HepG2 (cell line): ENCODE measurements around the gene SYCP2. TPM values are rescaled to one million over a fixed set of nuclear protein-coding genes. Genes with fewer than 3 reads are reported as not detected.
A peak's percentile ranks its signal among the peaks of the same experiment; 100 is the strongest.

Experiments
- AHDC1 ChIP-seq: sonication (generic); formaldehyde crosslinking; IDR thresholded peaks from 2 replicates; pipeline ENCODE4 v1.5.1; 2020; ENCODE audit warnings: mild to moderate bottlenecking, missing genetic modification reagents, borderline replicate concordance
- BATF2 ChIP-seq: sonication (generic); formaldehyde crosslinking; IDR thresholded peaks from 2 replicates; pipeline ENCODE4 v1.8.0; 2022; ENCODE audit warnings: mild to moderate bottlenecking, missing genetic modification reagents, moderate library complexity
- CTCF ChIP-seq: sonication (generic); formaldehyde crosslinking; IDR thresholded peaks from 2 replicates; pipeline ENCODE4 v1.5.0; 2020; ENCODE audit warnings: mild to moderate bottlenecking, missing genetic modification reagents, moderate library complexity
- ISX ChIP-seq: sonication (generic); formaldehyde crosslinking; conservative IDR thresholded peaks from 2 replicates; pipeline ENCODE4 v1.5.0; 2020; ENCODE audit warnings: missing genetic modification reagents
- MIER2 ChIP-seq: IDR thresholded peaks from 2 replicates; pipeline ENCODE4 v1.6.1; 2016; ENCODE audit warnings: missing biosample characterization, missing genetic modification reagents
- PBX3 ChIP-seq: sonication (generic); formaldehyde crosslinking; IDR thresholded peaks from 2 replicates; pipeline ENCODE4 v1.8.1; 2023; ENCODE audit warnings: missing genetic modification reagents, inconsistent platforms, borderline replicate concordance
- POGZ ChIP-seq: sonication (generic); formaldehyde crosslinking; IDR thresholded peaks from 2 replicates; pipeline ENCODE4 v1.4.0; 2020; ENCODE audit warnings: mild to moderate bottlenecking, missing genetic modification reagents
- TRIM22 ChIP-seq: fragments of 450-650 bp; IDR thresholded peaks from 2 replicates; pipeline ENCODE4 v1.6.1; 2017
- ZFX ChIP-seq: sonication (generic); formaldehyde crosslinking; IDR thresholded peaks from 2 replicates; pipeline ENCODE4 v1.4.0; 2020; ENCODE audit warnings: mild to moderate bottlenecking, low read depth, missing genetic modification reagents, moderate library complexity
- ZNF7 ChIP-seq: IDR thresholded peaks from 2 replicates; pipeline ENCODE4 v1.6.1; 2016; ENCODE audit warnings: missing biosample characterization, missing genetic modification reagents
- polyA plus RNA-seq, 8 experiments: library from polyadenylated mRNA; depleted of rRNA in 3 of 8; stranded (reverse) in 7 of 8; unstranded in 1 of 8; fragments of >200 nt; fragmentation: Illumina TruSeq in 4 of 8; extraction: Trizol in 4 of 8; gene quantifications; 2 replicates each; pipeline versions ENCODE4 v1.2.1 to v1.2.3, GENCODE V29; 2011 to 2016; ENCODE audit warnings: low read depth in 4 of 8, missing spikeins in 1 of 8, mixed read lengths in 1 of 8; ENCODE audit not compliant: insufficient read depth in 1 of 8
- total RNA-seq, 5 experiments: library from RNA; depleted of rRNA; stranded (reverse); fragments of >200 nt; fragmentation: Illumina TruSeq; extraction: Trizol; gene quantifications; 2 replicates each; pipeline ENCODE4 v1.2.3, GENCODE V29; 2016; ENCODE audit warnings: low read depth in 1 of 5
- TF ChIP-seq, protein P1 (sequence below): sonication (generic); formaldehyde crosslinking; IDR thresholded peaks from 2 replicates; pipeline ENCODE4 v1.4.0; 2020; ENCODE audit warnings: missing genetic modification reagents

SYCP2 gene
- total and polyA plus RNA-seq, 2 of the 13 experiments (the other 11 are each of a cell fraction or from before 2014, with no cell fraction given), result 0.07 to 0.24 TPM

DNA sequence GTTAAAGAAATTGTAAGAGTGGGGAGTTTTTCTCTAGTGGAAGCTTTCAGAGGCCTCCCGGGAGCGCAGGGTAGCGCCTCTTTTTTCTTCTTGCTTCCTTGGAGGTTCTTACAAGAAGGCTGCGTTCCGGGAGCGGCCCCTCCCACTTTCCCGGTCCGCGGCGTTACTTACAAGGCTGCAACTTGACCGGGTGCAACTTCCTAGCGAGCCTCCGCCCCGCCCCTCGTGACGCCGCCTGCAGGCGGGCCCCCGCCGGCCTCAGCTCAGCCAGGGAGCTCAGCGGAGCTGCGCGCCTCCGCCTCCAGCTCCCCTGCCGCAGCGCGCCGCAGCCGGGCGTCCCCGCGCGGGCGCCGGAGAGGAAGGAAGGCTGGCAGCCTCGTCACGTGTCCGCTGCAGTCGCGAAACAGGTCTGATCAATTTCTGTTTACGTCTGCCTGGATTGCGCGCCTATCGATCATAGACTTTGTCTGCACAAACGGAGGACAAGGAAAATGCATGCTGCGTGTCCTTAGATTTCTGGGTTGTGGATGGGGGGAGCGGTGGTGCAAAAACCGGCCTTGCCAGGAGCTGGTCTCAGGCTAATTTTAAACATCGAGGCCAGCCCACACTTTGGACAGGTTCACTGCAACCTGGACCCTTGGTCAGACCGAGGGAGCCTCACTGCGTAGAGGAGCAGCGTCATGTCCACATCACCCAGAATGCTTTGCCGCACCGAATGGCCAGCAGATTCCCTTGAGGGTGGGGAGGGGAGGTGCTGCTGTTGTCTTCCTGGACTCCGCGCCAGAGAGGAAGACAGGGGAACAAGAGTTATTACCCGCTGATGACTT, 6.9 kb upstream of the SYCP2 start, which contains the start of the genes FAM217B and PPP1R3D (continued):
- TF ChIP-seq PBX3, result no peak
- peak; percentile 61; the same call in 1 of the 2 replicates for TF ChIP-seq POGZ (CRISPR knock-in tag)
- peak; percentile 56; the same call in 1 of the 2 replicates for TF ChIP-seq ISX (CRISPR knock-in tag)
- TF ChIP-seq, protein P1, sequence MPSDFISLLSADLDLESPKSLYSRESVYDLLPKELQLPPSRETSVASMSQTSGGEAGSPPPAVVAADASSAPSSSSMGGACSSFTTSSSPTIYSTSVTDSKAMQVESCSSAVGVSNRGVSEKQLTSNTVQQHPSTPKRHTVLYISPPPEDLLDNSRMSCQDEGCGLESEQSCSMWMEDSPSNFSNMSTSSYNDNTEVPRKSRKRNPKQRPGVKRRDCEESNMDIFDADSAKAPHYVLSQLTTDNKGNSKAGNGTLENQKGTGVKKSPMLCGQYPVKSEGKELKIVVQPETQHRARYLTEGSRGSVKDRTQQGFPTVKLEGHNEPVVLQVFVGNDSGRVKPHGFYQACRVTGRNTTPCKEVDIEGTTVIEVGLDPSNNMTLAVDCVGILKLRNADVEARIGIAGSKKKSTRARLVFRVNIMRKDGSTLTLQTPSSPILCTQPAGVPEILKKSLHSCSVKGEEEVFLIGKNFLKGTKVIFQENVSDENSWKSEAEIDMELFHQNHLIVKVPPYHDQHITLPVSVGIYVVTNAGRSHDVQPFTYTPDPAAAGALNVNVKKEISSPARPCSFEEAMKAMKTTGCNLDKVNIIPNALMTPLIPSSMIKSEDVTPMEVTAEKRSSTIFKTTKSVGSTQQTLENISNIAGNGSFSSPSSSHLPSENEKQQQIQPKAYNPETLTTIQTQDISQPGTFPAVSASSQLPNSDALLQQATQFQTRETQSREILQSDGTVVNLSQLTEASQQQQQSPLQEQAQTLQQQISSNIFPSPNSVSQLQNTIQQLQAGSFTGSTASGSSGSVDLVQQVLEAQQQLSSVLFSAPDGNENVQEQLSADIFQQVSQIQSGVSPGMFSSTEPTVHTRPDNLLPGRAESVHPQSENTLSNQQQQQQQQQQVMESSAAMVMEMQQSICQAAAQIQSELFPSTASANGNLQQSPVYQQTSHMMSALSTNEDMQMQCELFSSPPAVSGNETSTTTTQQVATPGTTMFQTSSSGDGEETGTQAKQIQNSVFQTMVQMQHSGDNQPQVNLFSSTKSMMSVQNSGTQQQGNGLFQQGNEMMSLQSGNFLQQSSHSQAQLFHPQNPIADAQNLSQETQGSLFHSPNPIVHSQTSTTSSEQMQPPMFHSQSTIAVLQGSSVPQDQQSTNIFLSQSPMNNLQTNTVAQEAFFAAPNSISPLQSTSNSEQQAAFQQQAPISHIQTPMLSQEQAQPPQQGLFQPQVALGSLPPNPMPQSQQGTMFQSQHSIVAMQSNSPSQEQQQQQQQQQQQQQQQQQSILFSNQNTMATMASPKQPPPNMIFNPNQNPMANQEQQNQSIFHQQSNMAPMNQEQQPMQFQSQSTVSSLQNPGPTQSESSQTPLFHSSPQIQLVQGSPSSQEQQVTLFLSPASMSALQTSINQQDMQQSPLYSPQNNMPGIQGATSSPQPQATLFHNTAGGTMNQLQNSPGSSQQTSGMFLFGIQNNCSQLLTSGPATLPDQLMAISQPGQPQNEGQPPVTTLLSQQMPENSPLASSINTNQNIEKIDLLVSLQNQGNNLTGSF, result no peak
- TF ChIP-seq BATF2 (CRISPR knock-in tag), result peak; percentile 46; the same call in 1 of the 2 replicates
- TF ChIP-seq ZNF7 (CRISPR knock-in tag), result no peak
- TF ChIP-seq TRIM22, result no peak
- no peak for TF ChIP-seq MIER2
- no peak; the same call in 1 of the 2 replicates for TF ChIP-seq AHDC1 (CRISPR knock-in tag)
- TF ChIP-seq CTCF (CRISPR knock-in tag), result peak; percentile 57
- peak; percentile 90 for TF ChIP-seq ZFX
